HEK293 (cell line): ENCODE results near the gene BCKDHB.

Experiments used
- IKZF3 ChIP-seq: fragments of 450-650 bp; IDR thresholded peaks from 2 replicates; pipeline ENCODE4 v1.5.0; 2018; ENCODE audit warnings: missing biosample characterization, mild to moderate bottlenecking, missing genetic modification characterization, moderate library complexity
- KLF1 ChIP-seq: fragments of 450-650 bp; formaldehyde crosslinking; IDR thresholded peaks from 2 replicates; pipeline ENCODE4 v1.5.1; 2016; ENCODE audit warnings: missing biosample characterization, missing genetic modification characterization
- KLF16 ChIP-seq: fragments of 450-650 bp; formaldehyde crosslinking; IDR thresholded peaks from 2 replicates; pipeline ENCODE4 v1.5.1; 2017; ENCODE audit warnings: missing biosample characterization, missing genetic modification characterization
- MEIS1 ChIP-seq: sonication (generic); formaldehyde crosslinking; IDR thresholded peaks from 2 replicates; pipeline ENCODE4 v1.8.1; 2022; ENCODE audit warnings: missing genetic modification reagents, mild to moderate bottlenecking, borderline replicate concordance
- OSR2 ChIP-seq: fragments of 450-650 bp; formaldehyde crosslinking; IDR thresholded peaks from 2 replicates; pipeline ENCODE4 v1.5.1; 2016; ENCODE audit warnings: missing biosample characterization, missing genetic modification characterization
- OVOL3 ChIP-seq: fragments of 450-650 bp; formaldehyde crosslinking; IDR thresholded peaks from 2 replicates; pipeline ENCODE4 v1.5.1; 2016; ENCODE audit warnings: missing biosample characterization, missing genetic modification characterization
- SCRT1 ChIP-seq: fragments of 450-650 bp; formaldehyde crosslinking; IDR thresholded peaks from 2 replicates; pipeline ENCODE4 v1.5.1; 2016; ENCODE audit warnings: missing biosample characterization, missing genetic modification characterization, borderline replicate concordance
- SCRT2 ChIP-seq: fragments of 450-650 bp; formaldehyde crosslinking; IDR thresholded peaks from 2 replicates; pipeline ENCODE4 v1.5.1; 2016; ENCODE audit warnings: missing biosample characterization, missing genetic modification characterization
- SETDB1 ChIP-seq: IDR thresholded peaks from one replicate; pipeline ENCODE4 v1.6.1; 2017; ENCODE audit warnings: mild to moderate bottlenecking, low read length, moderate library complexity, mixed read lengths; ENCODE audit not compliant: insufficient read length
- SP7 ChIP-seq: fragments of 450-650 bp; formaldehyde crosslinking; IDR thresholded peaks from 2 replicates; pipeline ENCODE4 v1.5.1; 2016; ENCODE audit warnings: missing biosample characterization, missing genetic modification characterization
- TRIM28 ChIP-seq: IDR thresholded peaks from 2 replicates; pipeline ENCODE4 v1.6.1; 2011; ENCODE audit warnings: low read length, control low read depth, borderline replicate concordance
- WT1 ChIP-seq: fragments of 450-650 bp; formaldehyde crosslinking; IDR thresholded peaks from 2 replicates; pipeline ENCODE4 v1.5.1; 2016; ENCODE audit warnings: missing biosample characterization, missing genetic modification characterization
- ZBTB20 ChIP-seq: fragments of 450-650 bp; formaldehyde crosslinking; IDR thresholded peaks from 2 replicates; pipeline ENCODE4 v1.5.1; 2016; ENCODE audit warnings: missing biosample characterization, missing genetic modification characterization
- ZFHX2 ChIP-seq: fragments of 450-650 bp; formaldehyde crosslinking; conservative IDR thresholded peaks from 2 replicates; pipeline ENCODE4 v1.5.1; 2016; ENCODE audit warnings: missing biosample characterization, missing genetic modification characterization
- ZNF121 ChIP-seq: fragments of 450-650 bp; formaldehyde crosslinking; IDR thresholded peaks from 2 replicates; pipeline ENCODE4 v1.5.1; 2016; ENCODE audit warnings: missing biosample characterization, missing genetic modification characterization
- ZNF133 ChIP-seq: fragments of 450-650 bp; formaldehyde crosslinking; IDR thresholded peaks from 2 replicates; pipeline ENCODE4 v1.5.1; 2016; ENCODE audit warnings: missing biosample characterization, missing genetic modification characterization
- ZNF214 ChIP-seq: fragments of 450-650 bp; formaldehyde crosslinking; IDR thresholded peaks from 2 replicates; pipeline ENCODE4 v1.5.1; 2017; ENCODE audit warnings: missing biosample characterization, mild to moderate bottlenecking, missing genetic modification characterization, borderline replicate concordance
- ZNF24 ChIP-seq: fragments of 450-650 bp; formaldehyde crosslinking; IDR thresholded peaks from 2 replicates; pipeline ENCODE4 v1.5.1; 2016; ENCODE audit warnings: missing biosample characterization, missing genetic modification characterization
- ZNF311 ChIP-seq: fragments of 450-650 bp; formaldehyde crosslinking; IDR thresholded peaks from 2 replicates; pipeline ENCODE4 v1.5.1; 2017; ENCODE audit warnings: missing biosample characterization, missing genetic modification characterization, borderline replicate concordance
- ZNF341 ChIP-seq: fragments of 450-650 bp; formaldehyde crosslinking; IDR thresholded peaks from 2 replicates; pipeline ENCODE4; 2016; ENCODE audit warnings: low read depth, missing biosample characterization, missing genetic modification characterization
- ZNF423 ChIP-seq: fragments of 450-650 bp; formaldehyde crosslinking; IDR thresholded peaks from 2 replicates; pipeline ENCODE4 v1.5.1; 2016; ENCODE audit warnings: missing biosample characterization, missing genetic modification characterization
- ZNF426 ChIP-seq: fragments of 450-650 bp; formaldehyde crosslinking; IDR thresholded peaks from 2 replicates; pipeline ENCODE4 v1.5.1; 2017; ENCODE audit warnings: missing biosample characterization, missing genetic modification characterization, mild to moderate bottlenecking, inconsistent platforms, moderate library complexity
- ZNF510 ChIP-seq: fragments of 450-650 bp; formaldehyde crosslinking; IDR thresholded peaks from 2 replicates; pipeline ENCODE4 v1.5.1; 2018; ENCODE audit warnings: mild to moderate bottlenecking, missing genetic modification characterization, missing biosample characterization; ENCODE audit not compliant: insufficient replicate concordance
- ZNF529 ChIP-seq: fragments of 450-650 bp; formaldehyde crosslinking; IDR thresholded peaks from 2 replicates; pipeline ENCODE4 v1.5.1; 2017; ENCODE audit warnings: missing genetic modification characterization, missing biosample characterization; ENCODE audit not compliant: insufficient replicate concordance
- ZNF530 ChIP-seq: fragments of 450-650 bp; formaldehyde crosslinking; IDR thresholded peaks from 2 replicates; pipeline ENCODE4 v1.5.1; 2016; ENCODE audit warnings: low read depth, missing biosample characterization, missing genetic modification characterization
- ZNF677 ChIP-seq: fragments of 450-650 bp; IDR thresholded peaks from 2 replicates; pipeline ENCODE4 v1.5.0; 2018; ENCODE audit warnings: missing biosample characterization, mild to moderate bottlenecking, missing genetic modification characterization, moderate library complexity
- ZNF776 ChIP-seq: fragments of 450-650 bp; formaldehyde crosslinking; IDR thresholded peaks from 2 replicates; pipeline ENCODE4 v1.5.0; 2017; ENCODE audit warnings: missing biosample characterization, missing genetic modification characterization, borderline replicate concordance
- ZNF785 ChIP-seq: fragments of 450-650 bp; formaldehyde crosslinking; IDR thresholded peaks from 2 replicates; pipeline ENCODE4 v1.5.1; 2016; ENCODE audit warnings: missing biosample characterization, missing genetic modification characterization
- ZNF792 ChIP-seq: fragments of 450-650 bp; formaldehyde crosslinking; IDR thresholded peaks from 2 replicates; pipeline ENCODE4 v1.5.1; 2016; ENCODE audit warnings: missing biosample characterization, missing genetic modification characterization
- ZNF837 ChIP-seq: fragments of 450-650 bp; formaldehyde crosslinking; IDR thresholded peaks from 2 replicates; pipeline ENCODE4 v1.5.1; 2016; ENCODE audit warnings: missing biosample characterization, missing genetic modification characterization
- TF ChIP-seq, protein P1 (sequence below): fragments of 450-650 bp; formaldehyde crosslinking; IDR thresholded peaks from 2 replicates; pipeline ENCODE4 v1.5.1; 2016; ENCODE audit warnings: missing biosample characterization, missing genetic modification characterization, low read depth
- TF ChIP-seq, protein P2 (sequence below): fragments of 450-650 bp; IDR thresholded peaks from 2 replicates; pipeline ENCODE4 v1.5.1; 2018; ENCODE audit warnings: missing biosample characterization, missing genetic modification characterization
- TF ChIP-seq, protein P3 (sequence below): fragments of 450-650 bp; formaldehyde crosslinking; conservative IDR thresholded peaks from 2 replicates; pipeline ENCODE4 v1.5.1; 2016; ENCODE audit warnings: low read depth, missing biosample characterization, missing genetic modification characterization
- TF ChIP-seq, protein P4 (sequence below): fragments of 450-650 bp; formaldehyde crosslinking; IDR thresholded peaks from 2 replicates; pipeline ENCODE4 v1.5.1; 2016; ENCODE audit warnings: missing biosample characterization, missing genetic modification characterization

Gene BCKDHB

DNA sequence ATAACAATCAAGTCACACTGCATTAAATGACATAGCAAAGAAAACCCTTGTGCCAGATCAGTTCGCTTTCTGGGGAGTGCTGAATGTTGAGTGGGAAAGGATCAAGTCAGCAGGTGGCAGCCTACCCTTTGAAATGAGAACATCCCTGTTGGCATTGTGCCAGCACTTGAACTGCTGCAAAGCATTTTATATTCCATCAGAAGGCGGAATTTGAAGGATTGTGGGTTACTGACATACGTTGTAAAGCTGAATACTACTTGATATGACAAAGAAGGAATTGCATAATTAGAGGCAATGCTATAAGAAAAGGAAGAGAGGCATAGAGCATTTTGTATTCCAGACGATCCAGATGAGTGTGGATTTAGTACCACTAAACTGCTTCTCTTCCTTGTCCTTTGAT, 26.5 kb downstream of the BCKDHB start (continued):
- TF ChIP-seq, protein P1, sequence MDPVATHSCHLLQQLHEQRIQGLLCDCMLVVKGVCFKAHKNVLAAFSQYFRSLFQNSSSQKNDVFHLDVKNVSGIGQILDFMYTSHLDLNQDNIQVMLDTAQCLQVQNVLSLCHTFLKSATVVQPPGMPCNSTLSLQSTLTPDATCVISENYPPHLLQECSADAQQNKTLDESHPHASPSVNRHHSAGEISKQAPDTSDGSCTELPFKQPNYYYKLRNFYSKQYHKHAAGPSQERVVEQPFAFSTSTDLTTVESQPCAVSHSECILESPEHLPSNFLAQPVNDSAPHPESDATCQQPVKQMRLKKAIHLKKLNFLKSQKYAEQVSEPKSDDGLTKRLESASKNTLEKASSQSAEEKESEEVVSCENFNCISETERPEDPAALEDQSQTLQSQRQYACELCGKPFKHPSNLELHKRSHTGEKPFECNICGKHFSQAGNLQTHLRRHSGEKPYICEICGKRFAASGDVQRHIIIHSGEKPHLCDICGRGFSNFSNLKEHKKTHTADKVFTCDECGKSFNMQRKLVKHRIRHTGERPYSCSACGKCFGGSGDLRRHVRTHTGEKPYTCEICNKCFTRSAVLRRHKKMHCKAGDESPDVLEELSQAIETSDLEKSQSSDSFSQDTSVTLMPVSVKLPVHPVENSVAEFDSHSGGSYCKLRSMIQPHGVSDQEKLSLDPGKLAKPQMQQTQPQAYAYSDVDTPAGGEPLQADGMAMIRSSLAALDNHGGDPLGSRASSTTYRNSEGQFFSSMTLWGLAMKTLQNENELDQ: no peak
- TF ChIP-seq KLF1 (tag by site-specific recombination): no peak
- no peak for TF ChIP-seq ZNF24 (tag by site-specific recombination)
- TF ChIP-seq, protein P2, sequence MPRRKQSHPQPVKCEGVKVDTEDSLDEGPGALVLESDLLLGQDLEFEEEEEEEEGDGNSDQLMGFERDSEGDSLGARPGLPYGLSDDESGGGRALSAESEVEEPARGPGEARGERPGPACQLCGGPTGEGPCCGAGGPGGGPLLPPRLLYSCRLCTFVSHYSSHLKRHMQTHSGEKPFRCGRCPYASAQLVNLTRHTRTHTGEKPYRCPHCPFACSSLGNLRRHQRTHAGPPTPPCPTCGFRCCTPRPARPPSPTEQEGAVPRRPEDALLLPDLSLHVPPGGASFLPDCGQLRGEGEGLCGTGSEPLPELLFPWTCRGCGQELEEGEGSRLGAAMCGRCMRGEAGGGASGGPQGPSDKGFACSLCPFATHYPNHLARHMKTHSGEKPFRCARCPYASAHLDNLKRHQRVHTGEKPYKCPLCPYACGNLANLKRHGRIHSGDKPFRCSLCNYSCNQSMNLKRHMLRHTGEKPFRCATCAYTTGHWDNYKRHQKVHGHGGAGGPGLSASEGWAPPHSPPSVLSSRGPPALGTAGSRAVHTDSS (tag by site-specific recombination): peak; percentile 45; the same call in 1 of the 2 replicates
- TF ChIP-seq SCRT2 (tag by site-specific recombination): no peak
- no peak for TF ChIP-seq ZNF311 (tag by site-specific recombination)
- TF ChIP-seq WT1 (tag by site-specific recombination): no peak
- no peak for TF ChIP-seq SP7
- no peak for TF ChIP-seq ZNF837 (tag by site-specific recombination)
- no peak for TF ChIP-seq IKZF3 (tag by site-specific recombination)
- TF ChIP-seq, protein P3, sequence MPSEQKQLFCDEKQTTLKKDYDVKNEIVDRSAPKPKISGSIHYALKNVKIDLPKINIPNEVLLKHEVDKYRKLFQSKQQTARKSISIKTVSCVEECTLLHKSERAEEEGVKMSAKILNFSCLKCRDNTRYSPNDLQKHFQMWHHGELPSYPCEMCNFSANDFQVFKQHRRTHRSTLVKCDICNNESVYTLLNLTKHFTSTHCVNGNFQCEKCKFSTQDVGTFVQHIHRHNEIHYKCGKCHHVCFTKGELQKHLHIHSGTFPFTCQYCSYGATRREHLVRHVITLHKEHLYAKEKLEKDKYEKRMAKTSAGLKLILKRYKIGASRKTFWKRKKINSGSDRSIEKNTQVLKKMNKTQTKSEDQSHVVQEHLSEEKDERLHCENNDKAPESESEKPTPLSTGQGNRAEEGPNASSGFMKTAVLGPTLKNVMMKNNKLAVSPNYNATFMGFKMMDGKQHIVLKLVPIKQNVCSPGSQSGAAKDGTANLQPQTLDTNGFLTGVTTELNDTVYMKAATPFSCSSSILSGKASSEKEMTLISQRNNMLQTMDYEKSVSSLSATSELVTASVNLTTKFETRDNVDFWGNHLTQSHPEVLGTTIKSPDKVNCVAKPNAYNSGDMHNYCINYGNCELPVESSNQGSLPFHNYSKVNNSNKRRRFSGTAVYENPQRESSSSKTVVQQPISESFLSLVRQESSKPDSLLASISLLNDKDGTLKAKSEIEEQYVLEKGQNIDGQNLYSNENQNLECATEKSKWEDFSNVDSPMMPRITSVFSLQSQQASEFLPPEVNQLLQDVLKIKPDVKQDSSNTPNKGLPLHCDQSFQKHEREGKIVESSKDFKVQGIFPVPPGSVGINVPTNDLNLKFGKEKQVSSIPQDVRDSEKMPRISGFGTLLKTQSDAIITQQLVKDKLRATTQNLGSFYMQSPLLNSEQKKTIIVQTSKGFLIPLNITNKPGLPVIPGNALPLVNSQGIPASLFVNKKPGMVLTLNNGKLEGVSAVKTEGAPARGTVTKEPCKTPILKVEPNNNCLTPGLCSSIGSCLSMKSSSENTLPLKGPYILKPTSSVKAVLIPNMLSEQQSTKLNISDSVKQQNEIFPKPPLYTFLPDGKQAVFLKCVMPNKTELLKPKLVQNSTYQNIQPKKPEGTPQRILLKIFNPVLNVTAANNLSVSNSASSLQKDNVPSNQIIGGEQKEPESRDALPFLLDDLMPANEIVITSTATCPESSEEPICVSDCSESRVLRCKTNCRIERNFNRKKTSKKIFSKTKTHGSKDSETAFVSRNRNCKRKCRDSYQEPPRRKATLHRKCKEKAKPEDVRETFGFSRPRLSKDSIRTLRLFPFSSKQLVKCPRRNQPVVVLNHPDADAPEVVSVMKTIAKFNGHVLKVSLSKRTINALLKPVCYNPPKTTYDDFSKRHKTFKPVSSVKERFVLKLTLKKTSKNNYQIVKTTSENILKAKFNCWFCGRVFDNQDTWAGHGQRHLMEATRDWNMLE (tag by site-specific recombination): no peak
- TF ChIP-seq OSR2 (tag by site-specific recombination): no peak
- TF ChIP-seq, protein P4, sequence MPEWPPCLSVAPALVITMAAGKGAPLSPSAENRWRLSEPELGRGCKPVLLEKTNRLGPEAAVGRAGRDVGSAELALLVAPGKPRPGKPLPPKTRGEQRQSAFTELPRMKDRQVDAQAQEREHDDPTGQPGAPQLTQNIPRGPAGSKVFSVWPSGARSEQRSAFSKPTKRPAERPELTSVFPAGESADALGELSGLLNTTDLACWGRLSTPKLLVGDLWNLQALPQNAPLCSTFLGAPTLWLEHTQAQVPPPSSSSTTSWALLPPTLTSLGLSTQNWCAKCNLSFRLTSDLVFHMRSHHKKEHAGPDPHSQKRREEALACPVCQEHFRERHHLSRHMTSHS (tag by site-specific recombination): no peak
- no peak for TF ChIP-seq ZNF121
- TF ChIP-seq ZNF677 (tag by site-specific recombination): 0 out of 2 replicates have a peak, but pooled peaks have one; percentile 53
- TF ChIP-seq ZNF530: no peak
- peak; percentile 87; the same call in 1 of the 2 replicates for TF ChIP-seq ZNF776 (tag by site-specific recombination)
- TF ChIP-seq ZNF423 (tag by site-specific recombination): no peak
- no peak for TF ChIP-seq ZFHX2
- TF ChIP-seq OVOL3 (tag by site-specific recombination): no peak
- no peak for TF ChIP-seq ZNF426 (tag by site-specific recombination)
- TF ChIP-seq SETDB1: no peak
- TF ChIP-seq SCRT1 (tag by site-specific recombination): no peak
- no peak for TF ChIP-seq ZNF792 (tag by site-specific recombination)
- peak; percentile 76; the same call in 1 of the 2 replicates for TF ChIP-seq ZNF214
- no peak for TF ChIP-seq TRIM28
- no peak for TF ChIP-seq MEIS1 (CRISPR knock-in tag)
- no peak for TF ChIP-seq ZNF341 (tag by site-specific recombination)
- TF ChIP-seq ZNF529 (tag by site-specific recombination): peak; percentile 67
- TF ChIP-seq KLF16 (tag by site-specific recombination): no peak
- TF ChIP-seq ZNF510 (tag by site-specific recombination): peak; percentile 36
- TF ChIP-seq ZBTB20 (tag by site-specific recombination): no peak
- TF ChIP-seq ZNF133 (tag by site-specific recombination): no peak
- TF ChIP-seq ZNF785 (tag by site-specific recombination): no peak
